Hematopoietic multipotent progenitor cell treated with erythropoietin and hydrocortisone succinate and interleukin-3 and kit ligand, for 15 days (in vitro differentiated cells): ENCODE measurements around the gene ABCA13.

ENCODE experiments used
- DNase-seq: peaks from one replicate; pipeline ENCODE4 v3.0.0-alpha.2; 2015; ENCODE audit warnings: low spot score

The ABCA13 gene

GRCh38 chr7:48381571-48381970, 210.3 kb downstream of the ABCA13 start:
- DNase-seq = no peak

GRCh38 chr7:48384180-48384752, 213.0 kb downstream of the ABCA13 start:
- DNase-seq = no peak

- DNase-seq = no peak
These were observed 216.7 kb downstream of the ABCA13 start for GRCh38 chr7:48387932-48388331.

- DNase-seq = no peak
These were observed 217.7 kb downstream of the ABCA13 start for GRCh38 chr7:48388911-48389310.

GRCh38 chr7:48389977-48390376, 218.7 kb downstream of the ABCA13 start:
- no peak for DNase-seq

GRCh38 chr7:48390388-48391327, 219.4 kb downstream of the ABCA13 start:
- no peak for DNase-seq

GRCh38 chr7:48398191-48398590, 226.9 kb downstream of the ABCA13 start:
- DNase-seq = no peak

- no peak for DNase-seq
These were observed 231.5 kb downstream of the ABCA13 start for GRCh38 chr7:48402721-48403120.

- DNase-seq = no peak
These were observed 237.5 kb downstream of the ABCA13 start for GRCh38 chr7:48408731-48409130.

GRCh38 chr7:48411619-48412018, 240.4 kb downstream of the ABCA13 start:
- DNase-seq = no peak

- no peak for DNase-seq
These were observed 242.9 kb downstream of the ABCA13 start for GRCh38 chr7:48414011-48414732.

- DNase-seq = no peak
These were observed 245.2 kb downstream of the ABCA13 start for GRCh38 chr7:48416327-48416908.

- no peak for DNase-seq
These were observed 248.1 kb downstream of the ABCA13 start for GRCh38 chr7:48419401-48419800.

GRCh38 chr7:48420206-48420605, 248.9 kb downstream of the ABCA13 start:
- no peak for DNase-seq

- no peak for DNase-seq
These were observed 250.1 kb downstream of the ABCA13 start for GRCh38 chr7:48421357-48421756.

- no peak for DNase-seq
These were observed 253.5 kb downstream of the ABCA13 start for GRCh38 chr7:48424731-48425130.

GRCh38 chr7:48426331-48426965, 255.2 kb downstream of the ABCA13 start:
- no peak for DNase-seq

- DNase-seq = no peak
These were observed 255.8 kb downstream of the ABCA13 start for GRCh38 chr7:48426966-48427555.

GRCh38 chr7:48427671-48428070, 256.4 kb downstream of the ABCA13 start:
- no peak for DNase-seq

- no peak for DNase-seq
These were observed 256.9 kb downstream of the ABCA13 start for GRCh38 chr7:48428091-48428684.

- DNase-seq = no peak
These were observed 257.9 kb downstream of the ABCA13 start for GRCh38 chr7:48429117-48429516.
